Adrenal gland (tissue), 5 donors: ENCODE measurements around the gene ERBB4.

Experiments used
- CTCF ChIP-seq, 6 experiments: fragments of 450-650 bp in 4 of 6; fragments of 200-600 bp in 2 of 6; sonication (generic) in 1 of 6; IDR thresholded peaks; 1 replicate in 5 of 6; 2 replicates in 1 of 6; pipeline versions ENCODE4 v1.5.1 to v1.8.0; 2016 to 2021; ENCODE audit warnings: antibody characterized with exemption in 6 of 6, mild to moderate bottlenecking in 2 of 6, moderate library complexity in 1 of 6
- POLR2A ChIP-seq, 2 donors: fragments of 450-650 bp; IDR thresholded peaks; one replicate each; pipeline ENCODE4 v1.6.1; 2017; ENCODE audit warnings: antibody characterized with exemption in 2 of 2, mild to moderate bottlenecking in 2 of 2, moderate library complexity in 1 of 2
- donor health status: DM: no; HTN: no; CAD: no.

DNA sequence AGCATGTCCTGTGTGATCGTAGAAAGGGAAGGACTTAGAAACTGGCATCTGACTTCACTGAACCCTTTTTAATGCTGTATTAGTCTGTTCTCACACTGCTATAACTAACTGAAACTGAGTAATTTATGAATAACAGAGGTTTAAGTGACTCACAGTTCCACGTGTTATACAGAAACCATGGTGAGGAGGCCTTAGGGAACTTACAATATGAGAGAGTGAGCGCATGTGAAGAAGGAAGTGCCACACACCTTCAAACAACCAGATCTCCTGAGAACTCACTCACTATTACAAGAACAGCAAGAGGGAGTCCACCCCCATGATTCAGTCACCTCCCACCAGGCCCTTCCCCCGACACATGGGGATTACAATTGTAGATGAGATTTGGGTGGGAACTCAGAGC lies 1170.9 kb downstream of the ERBB4 start:
- TF ChIP-seq CTCF (IDR thresholded peaks at IDR 0.05), result no peak
- no peak for TF ChIP-seq POLR2A (IDR thresholded peaks at IDR 0.05)
